H7 (cell line): ENCODE results near the gene SGMS1. TPM values are rescaled to one million over a fixed set of nuclear protein-coding genes. Genes with fewer than 3 reads are reported as not detected.
"Not testable (repeated sequence)": the region's sequence is repeated elsewhere in the genome, so short reads cannot be mapped to it uniquely, and the experiment has no call there.

Experiments
- DNase-seq: peaks from one replicate; pipeline ENCODE4 v3.0.0; 2012
- H3K27me3 ChIP-seq: 2 replicates; pipeline ENCODE4 v1.6.0; 2011; ENCODE audit warnings: mild to moderate bottlenecking, low read length; ENCODE audit not compliant: control insufficient read depth, insufficient read depth
- H3K36me3 ChIP-seq: replicated peaks from 2 replicates; pipeline ENCODE4 v1.5.1; 2011; ENCODE audit warnings: low read length; ENCODE audit not compliant: control insufficient read depth, insufficient read depth
- H3K4me3 ChIP-seq: 2 replicates; pipeline ENCODE4 v1.5.1; 2011; ENCODE audit warnings: low read depth, mild to moderate bottlenecking, control low read depth, low read length, moderate library complexity; ENCODE audit not compliant: insufficient read depth
- total RNA-seq: library from RNA; depleted of rRNA; stranded (reverse); fragments of >200 nt; shearing (Covaris generic); gene quantifications from 2 replicates; pipeline ENCODE4 v1.2.3, GENCODE V29; 2014

The SGMS1 gene
- total RNA-seq, 1 experiment from 2014 or later: 19.4 TPM

DNA sequence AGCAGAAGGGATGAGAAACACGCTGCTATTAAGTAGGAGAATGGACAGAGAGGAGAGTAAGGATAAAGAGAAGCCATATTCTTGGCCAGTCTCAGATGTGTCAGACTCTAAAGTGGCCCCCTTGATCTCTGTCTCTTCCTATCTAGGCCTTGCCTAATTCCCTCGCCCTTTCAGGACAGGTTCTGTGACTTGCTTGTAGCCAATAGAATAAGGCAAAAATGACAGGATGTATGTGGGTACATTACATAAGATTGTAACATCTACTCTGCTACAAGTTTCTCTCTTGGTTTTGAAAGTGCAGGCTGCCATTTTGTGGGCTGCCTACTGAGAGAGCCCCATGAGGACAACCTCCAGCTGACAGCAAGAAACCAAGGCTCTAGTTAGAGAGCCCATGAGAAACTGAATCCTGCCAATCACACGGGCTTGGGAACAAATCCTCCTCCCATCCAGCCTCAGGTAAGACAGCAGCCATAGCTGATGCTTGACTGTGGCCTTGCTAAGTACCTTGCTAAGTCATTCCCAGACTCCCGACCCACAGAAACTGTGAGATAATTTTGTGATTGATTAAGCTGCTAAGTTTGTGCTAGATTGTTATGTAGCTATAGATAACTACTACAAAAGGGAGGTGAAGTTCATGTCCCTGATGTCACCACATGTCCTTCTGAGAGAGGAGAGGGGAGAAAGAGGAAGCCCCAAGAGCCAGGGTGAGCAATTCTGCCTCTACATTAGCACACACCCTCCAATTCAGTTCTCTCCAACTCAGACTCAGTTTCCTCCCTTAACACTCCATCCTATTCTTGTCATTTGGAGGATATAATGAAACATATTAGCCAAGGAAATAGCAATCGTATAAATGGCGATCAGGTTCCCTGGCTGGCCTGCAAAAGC is 185.5 kb downstream of the SGMS1 start:
- H3K36me3 ChIP-seq: no peaks in the 10 kb centered on the region
- H3K4me3 ChIP-seq: no peak overlapping the region
- H3K27me3 ChIP-seq: no peaks in the 10 kb centered on the region
- no peak for DNase-seq

DNA sequence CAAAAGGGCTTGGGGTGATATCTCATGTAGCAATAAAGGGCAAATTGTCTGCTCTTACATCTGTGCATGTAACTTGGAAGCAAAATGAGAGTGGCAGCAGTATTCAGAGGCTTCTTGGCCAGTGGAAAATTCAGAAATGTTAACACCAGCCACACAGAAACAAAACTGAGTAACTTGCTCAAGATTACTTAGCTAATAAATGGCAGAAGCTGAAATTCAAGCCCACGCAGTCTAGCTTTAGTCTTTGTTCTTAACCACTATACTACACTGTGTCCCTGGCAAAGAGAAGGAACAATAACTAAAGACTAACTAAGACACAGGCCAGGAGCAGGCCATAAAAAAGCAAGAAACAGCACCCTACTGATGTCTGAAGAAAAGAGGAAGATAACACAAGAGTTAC is 186.5 kb downstream of the SGMS1 start:
- H3K36me3 ChIP-seq: no peaks in the 10 kb centered on the region
- no peak overlapping the region for H3K4me3 ChIP-seq
- DNase-seq: no peak
- H3K27me3 ChIP-seq: no peaks in the 10 kb centered on the region

DNA sequence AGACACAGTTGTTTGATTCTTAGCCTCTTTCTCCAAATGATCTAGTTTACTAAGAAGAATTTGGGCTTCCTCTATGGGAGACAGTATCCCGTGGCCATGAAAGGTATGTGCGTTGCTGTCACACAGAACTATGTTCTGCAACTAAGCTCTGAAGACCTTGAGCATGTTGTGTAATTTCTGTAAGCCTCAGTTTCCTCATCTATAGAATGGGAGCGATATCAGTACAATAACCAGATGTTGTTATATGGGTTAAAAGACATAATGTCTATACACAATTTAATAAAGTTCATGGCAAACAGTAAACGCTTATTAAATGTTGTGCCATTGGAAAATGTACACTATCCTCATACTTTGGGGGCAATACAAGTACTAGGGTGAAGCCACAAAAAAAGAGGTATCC is 187.0 kb downstream of the SGMS1 start:
- H3K36me3 ChIP-seq: no peaks in the 10 kb centered on the region
- H3K4me3 ChIP-seq: no peak overlapping the region
- H3K27me3 ChIP-seq: no peaks in the 10 kb centered on the region
- DNase-seq: no peak

GRCh38 chr10:50432211-50433009 is 191.3 kb downstream of the SGMS1 start:
- H3K27me3 ChIP-seq: no peaks in the 10 kb centered on the region
- DNase-seq: no peak
- no peak overlapping the region for H3K4me3 ChIP-seq
- H3K36me3 ChIP-seq: no peaks in the 10 kb centered on the region

DNA sequence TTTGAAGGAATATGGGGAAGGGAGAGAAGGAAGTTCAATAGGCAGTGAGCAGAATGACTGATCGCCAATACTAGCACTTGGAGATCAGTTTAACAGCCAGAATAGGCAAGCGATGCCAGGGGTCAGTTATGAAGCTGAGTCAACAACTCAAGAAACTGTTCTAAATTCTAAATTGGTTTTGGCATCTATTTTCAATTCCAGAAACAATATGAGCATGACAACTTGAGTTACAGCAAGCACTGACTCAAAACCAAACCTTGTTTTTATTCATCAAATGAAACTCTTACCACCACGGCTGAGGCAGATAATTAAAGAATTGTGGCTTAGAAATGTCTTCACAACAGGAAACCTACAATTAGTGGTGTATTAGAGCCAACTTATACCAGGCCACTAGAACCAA is 192.0 kb downstream of the SGMS1 start:
- Histone ChIP-seq H3K4me3 (no peak overlapping the region), H3K36me3 (no peaks in the 10 kb centered on the region), H3K27me3 (no peaks in the 10 kb centered on the region)
- no peak for DNase-seq

GRCh38 chr10:50431133-50431532 is 192.6 kb downstream of the SGMS1 start:
- H3K36me3 ChIP-seq: no peaks in the 10 kb centered on the region
- H3K4me3 ChIP-seq: no peak overlapping the region
- no peak for DNase-seq
- H3K27me3 ChIP-seq: no peaks in the 10 kb centered on the region

GRCh38 chr10:50426485-50426884 is 197.3 kb downstream of the SGMS1 start:
- Histone ChIP-seq H3K27me3 (no peaks in the 10 kb centered on the region), H3K36me3 (no peaks in the 10 kb centered on the region), H3K4me3 (no peak overlapping the region)
- DNase-seq: no peak

DNA sequence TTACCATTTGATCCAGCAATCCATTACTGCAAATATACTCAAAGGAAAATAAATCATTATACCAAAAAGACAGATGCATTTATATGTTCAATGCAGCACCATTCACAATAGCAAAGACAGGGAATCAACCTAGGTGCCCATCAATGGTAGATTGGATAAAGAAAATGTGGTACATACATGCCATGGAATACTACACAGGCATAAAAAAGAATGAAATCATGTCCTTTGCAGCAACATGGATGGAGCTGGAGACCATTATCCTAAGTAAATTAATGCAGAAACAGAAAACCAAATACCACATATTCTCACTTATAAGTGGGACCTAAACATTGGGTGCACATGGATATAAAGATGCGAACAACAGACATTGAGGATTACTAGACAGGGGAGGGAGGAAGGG is 198.5 kb downstream of the SGMS1 start:
- DNase-seq, H3K27me3 ChIP-seq, H3K36me3 ChIP-seq, H3K4me3 ChIP-seq: not testable (repeated sequence)

DNA sequence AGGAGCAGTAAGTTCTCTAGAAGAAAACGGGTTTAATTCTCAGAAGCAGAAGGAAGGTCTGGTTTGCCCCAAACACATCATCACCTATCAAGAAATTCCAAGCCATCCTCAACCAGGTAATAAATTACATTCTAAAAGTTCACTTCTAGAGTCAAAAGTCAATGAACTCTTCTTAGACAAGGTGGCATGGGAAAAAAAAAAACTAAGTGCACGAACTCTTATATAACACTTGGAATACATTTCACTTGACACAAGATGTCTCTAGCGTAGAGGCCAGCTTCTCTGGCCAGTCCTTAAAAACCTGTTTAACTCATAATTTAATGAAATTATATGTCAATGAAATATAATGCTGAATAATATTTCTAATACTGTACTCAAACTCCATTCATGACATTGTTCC is 200.3 kb downstream of the SGMS1 start:
- no peak for DNase-seq
- Histone ChIP-seq H3K36me3 (no peaks in the 10 kb centered on the region), H3K4me3 (no peak overlapping the region), H3K27me3 (no peaks in the 10 kb centered on the region)

GRCh38 chr10:50422259-50422658 is 201.5 kb downstream of the SGMS1 start:
- Histone ChIP-seq H3K36me3 (no peaks in the 10 kb centered on the region), H3K4me3 (no peak overlapping the region), H3K27me3 (no peaks in the 10 kb centered on the region)
- DNase-seq: no peak

DNA sequence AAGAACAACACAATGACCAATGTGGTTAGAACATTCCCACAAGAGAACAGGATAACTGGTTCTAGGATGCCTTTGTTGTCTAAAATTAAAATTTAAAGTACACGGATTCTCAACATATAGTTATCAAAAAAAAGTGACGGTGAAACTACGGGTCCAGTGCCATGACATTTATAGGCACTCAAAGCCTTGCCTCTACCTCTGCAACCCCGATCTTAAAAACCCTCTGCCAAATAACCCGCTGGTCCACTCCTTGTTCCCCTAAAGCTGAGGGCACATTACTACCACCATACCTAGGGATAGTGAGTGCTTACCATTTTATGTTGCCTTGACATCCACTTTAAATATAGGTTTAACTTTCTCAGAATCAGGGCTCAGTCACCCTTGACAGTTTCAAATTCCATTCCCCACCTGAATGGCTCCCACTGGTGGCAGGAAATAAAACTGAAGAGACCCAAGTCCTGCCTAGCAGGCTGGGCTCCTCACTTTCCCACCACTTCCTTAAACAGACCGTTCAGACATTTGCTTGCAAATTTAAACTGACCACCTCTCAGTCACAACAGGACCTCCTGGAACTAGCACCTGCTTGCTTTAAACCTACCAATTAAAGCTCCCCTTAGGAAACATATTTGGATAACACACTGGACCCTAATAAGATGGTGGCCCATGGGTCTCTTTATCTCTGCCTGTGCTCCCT is 202.6 kb downstream of the SGMS1 start:
- no peaks in the 10 kb centered on the region for H3K27me3 ChIP-seq
- no peak overlapping the region for H3K4me3 ChIP-seq
- peak; percentile 63 for DNase-seq
- no peaks in the 10 kb centered on the region for H3K36me3 ChIP-seq

DNA sequence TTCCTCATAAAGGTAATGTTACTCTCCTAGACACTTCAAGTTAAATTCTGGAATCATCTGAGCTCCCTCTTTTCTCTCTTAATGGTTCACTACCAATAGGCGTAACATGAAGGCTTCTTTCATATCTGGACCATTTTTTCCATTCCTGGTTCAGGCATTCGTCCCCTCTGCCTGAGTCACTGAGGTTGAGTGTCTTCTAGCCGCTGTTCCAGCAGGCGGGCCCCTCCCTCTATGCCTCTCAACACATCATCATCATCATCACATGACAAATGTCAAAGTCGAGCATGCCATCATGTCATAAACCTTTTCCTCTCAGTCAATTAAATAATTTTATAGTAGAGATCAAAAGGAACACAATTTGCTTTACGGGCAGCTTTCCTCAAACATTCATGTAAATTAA is 203.6 kb downstream of the SGMS1 start:
- no peak overlapping the region for H3K4me3 ChIP-seq
- H3K27me3 ChIP-seq: no peaks in the 10 kb centered on the region
- DNase-seq: no peak
- H3K36me3 ChIP-seq: no peaks in the 10 kb centered on the region

- H3K36me3 ChIP-seq: no peaks in the 10 kb centered on the region
- no peaks in the 10 kb centered on the region for H3K27me3 ChIP-seq
- no peak overlapping the region for H3K4me3 ChIP-seq
- no peak for DNase-seq
Observed at GRCh38 chr10:50419756-50420155, 204.0 kb downstream of the SGMS1 start.

DNA sequence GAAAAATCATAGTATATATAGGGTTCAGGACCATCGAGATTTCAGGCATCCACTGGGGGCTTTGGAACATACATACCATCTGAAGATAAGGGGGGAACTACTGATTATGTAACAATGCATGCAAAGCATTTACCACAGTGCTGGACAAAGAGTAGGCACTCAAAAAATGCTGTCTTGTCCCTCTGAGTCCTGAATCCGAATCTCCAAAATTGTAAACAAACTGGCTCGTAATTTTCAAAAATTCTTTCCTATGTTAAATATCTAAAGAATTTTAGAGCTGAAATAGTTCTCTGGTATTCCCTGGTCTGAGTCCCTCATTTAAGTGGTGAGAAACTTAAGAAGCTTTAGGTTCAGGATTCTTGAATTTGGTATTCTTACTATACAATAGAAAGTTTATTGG is 204.7 kb downstream of the SGMS1 start:
- no peak for DNase-seq
- no peaks in the 10 kb centered on the region for H3K36me3 ChIP-seq
- H3K27me3 ChIP-seq: no peaks in the 10 kb centered on the region
- no peak overlapping the region for H3K4me3 ChIP-seq
